SK-MEL-5 (cell line): ENCODE results near the gene METTL27. TPM values are rescaled to one million over a fixed set of nuclear protein-coding genes. Genes with fewer than 3 reads are reported as not detected.
"Not testable (repeated sequence)": the region's sequence is repeated elsewhere in the genome, so short reads cannot be mapped to it uniquely, and the experiment has no call there.

Experiments used
- DNase-seq: peaks from one replicate; pipeline ENCODE4 v3.0.0-alpha.2; 2016; ENCODE audit warnings: low read depth, low spot score
- in situ Hi-C: cut with HindIII; loops from 2 replicates; pipeline ENCODE4 v1.10.0; 2016; ENCODE audit warnings: low sequenced_read_pairs, high pct_unique_total_duplicates, low pct_unique_long_range_greater_than_20kb
- total RNA-seq: library from RNA; depleted of rRNA; stranded (reverse); fragments of >200 nt; shearing (Covaris generic); gene quantifications from 2 replicates; pipeline ENCODE4 v1.2.3, GENCODE V29; 2014

The METTL27 gene
- total RNA-seq, 1 experiment from 2014 or later = 1.8 TPM

- in situ Hi-C loops, DNase-seq: not testable (repeated sequence)
Observed at GRCh38 chr7:73845701-73846195, 3.4 kb upstream of the METTL27 start.

- in situ Hi-C loops = no loop called here
- DNase-seq = no peak
Observed at GRCh38 chr7:73844848-73845460, 2.6 kb upstream of the METTL27 start.

- no peak for DNase-seq
- in situ Hi-C loops = no loop called here
Observed at GRCh38 chr7:73844131-73844547, 1.8 kb upstream of the METTL27 start.

- in situ Hi-C loops = no loop called here
- DNase-seq = no peak
Observed at GRCh38 chr7:73841689-73842066, 638 bp downstream of the METTL27 start.

- DNase-seq = no peak
- in situ Hi-C loops = no loop called here
Observed at GRCh38 chr7:73840715-73841379, 1.5 kb downstream of the METTL27 start.

- DNase-seq = no peak
- in situ Hi-C loops = no loop called here
Observed at GRCh38 chr7:73839743-73840714, 2.3 kb downstream of the METTL27 start.

GRCh38 chr7:73839290-73839689 is 3.0 kb downstream of the METTL27 start:
- DNase-seq = no peak
- in situ Hi-C loops = no loop called here

GRCh38 chr7:73838642-73839041 is 3.7 kb downstream of the METTL27 start:
- in situ Hi-C loops = no loop called here
- no peak for DNase-seq

- DNase-seq, in situ Hi-C loops: not testable (repeated sequence)
Observed at GRCh38 chr7:73837167-73837566, 5.1 kb downstream of the METTL27 start.

- in situ Hi-C loops = no loop called here
- DNase-seq = no peak
Observed at GRCh38 chr7:73834626-73835191, 7.6 kb downstream of the METTL27 start.

- DNase-seq = no peak
- in situ Hi-C loops = no loop called here
Observed at GRCh38 chr7:73833251-73833919, 8.9 kb downstream of the METTL27 start.

GRCh38 chr7:73832806-73833205 is 9.5 kb downstream of the METTL27 start:
- in situ Hi-C loops = no loop called here

GRCh38 chr7:73831834-73832651 is 10.3 kb downstream of the METTL27 start:
- in situ Hi-C loops = no loop called here
- DNase-seq = no peak

More at GRCh38 chr7:73832806-73833205, 9.5 kb downstream of the METTL27 start:
- no peak for DNase-seq

GRCh38 chr7:73831584-73831833 is 10.8 kb downstream of the METTL27 start:
- in situ Hi-C loops = no loop called here
- DNase-seq = no peak

- in situ Hi-C loops = no loop called here
Observed at GRCh38 chr7:73830681-73831583, 11.4 kb downstream of the METTL27 start, which contains the start of gene CLDN4. Gene CLDN4 (plus strand): TSS chr7:73830996. CDS start chr7:73831202, 206 bp downstream.

More at GRCh38 chr7:73830681-73831583, 11.4 kb downstream of the METTL27 start, which contains the start of gene CLDN4:
- DNase-seq = no peak
